Liver (tissue), 9 donors: ENCODE measurements around the gene CATSPERE. TPM values are rescaled to one million over a fixed set of nuclear protein-coding genes. Genes with fewer than 3 reads are reported as not detected.
"Not testable (repeated sequence)": the region's sequence is repeated elsewhere in the genome, so short reads cannot be mapped to it uniquely, and the experiment has no call there.

Experiments used
- DNase-seq: peaks from one replicate; pipeline ENCODE4 v3.0.0-alpha.2; 2017; ENCODE audit warnings: low spot score
- H3K27ac ChIP-seq, 2 donors: one replicate each; pipeline ENCODE4 v1.7.0; 2013; ENCODE audit warnings: inconsistent platforms in 2 of 2, low read length in 2 of 2, control low read depth in 1 of 2, low read depth in 1 of 2, mild to moderate bottlenecking in 1 of 2
- H3K27me3 ChIP-seq, 4 donors: one replicate each; pipeline versions ENCODE4 v1.6.1 to v1.7.0; 2013; ENCODE audit warnings: low read length in 3 of 4, inconsistent platforms in 1 of 4, mild to moderate bottlenecking in 1 of 4, moderate library complexity in 1 of 4; ENCODE audit not compliant: control insufficient read depth in 4 of 4, insufficient read depth in 4 of 4
- H3K36me3 ChIP-seq, 4 donors: one replicate each; pipeline versions ENCODE4 v1.6.1 to v1.7.0; 2013; ENCODE audit warnings: low read length in 3 of 4, mild to moderate bottlenecking in 3 of 4, low read depth in 1 of 4, moderate library complexity in 1 of 4; ENCODE audit not compliant: control insufficient read depth in 4 of 4, insufficient read depth in 3 of 4
- H3K4me1 ChIP-seq, 4 donors: one replicate each; pipeline versions ENCODE4 v1.6.1 to v1.7.0; 2013; ENCODE audit warnings: low read length in 3 of 4, mild to moderate bottlenecking in 3 of 4, moderate library complexity in 1 of 4; ENCODE audit not compliant: control insufficient read depth in 4 of 4, insufficient read depth in 4 of 4
- H3K4me3 ChIP-seq, 3 donors: one replicate each; pipeline versions ENCODE4 v1.6.1 to v1.7.0; 2013; ENCODE audit warnings: low read length in 3 of 3, control low read depth in 1 of 3, low read depth in 1 of 3, mild to moderate bottlenecking in 1 of 3
- H3K9ac ChIP-seq, 2 donors: one replicate each; pipeline ENCODE4 v1.7.0; 2013; ENCODE audit warnings: low read length in 2 of 2, mild to moderate bottlenecking in 2 of 2, moderate library complexity in 2 of 2, control low read depth in 1 of 2, low read depth in 1 of 2
- H3K9me3 ChIP-seq, 4 donors: one replicate each; pipeline versions ENCODE4 v1.6.1 to v1.7.0; 2013; ENCODE audit warnings: low read length in 3 of 4; ENCODE audit not compliant: control insufficient read depth in 4 of 4
- EGR1 ChIP-seq, 2 donors: IDR thresholded peaks; 2 replicates each; pipeline ENCODE4 v1.6.1; 2016 to 2018; ENCODE audit warnings: antibody characterized with exemption in 2 of 2, low read depth in 2 of 2
- FOXA1 ChIP-seq: IDR thresholded peaks from 2 replicates; pipeline ENCODE4 v1.6.1; 2016; ENCODE audit warnings: antibody characterized with exemption
- FOXA2 ChIP-seq: IDR thresholded peaks from 2 replicates; pipeline ENCODE4 v1.6.1; 2016; ENCODE audit warnings: antibody characterized with exemption
- GABPA ChIP-seq, 2 donors: IDR thresholded peaks in 1 of 2; conservative IDR thresholded peaks in 1 of 2; 2 replicates each; pipeline ENCODE4 v1.6.1; 2016; ENCODE audit warnings: antibody characterized with exemption in 2 of 2, mild to moderate bottlenecking in 1 of 2, moderate library complexity in 1 of 2
- HNF4A ChIP-seq, 2 donors: conservative IDR thresholded peaks; 2 replicates each; pipeline ENCODE4 v1.6.1; 2016; ENCODE audit warnings: antibody characterized with exemption in 2 of 2, mild to moderate bottlenecking in 2 of 2
- HNF4G ChIP-seq: IDR thresholded peaks from 2 replicates; pipeline ENCODE4 v1.6.1; 2016; ENCODE audit warnings: antibody characterized with exemption
- JUND ChIP-seq, 2 donors: IDR thresholded peaks; 2 replicates each; pipeline ENCODE4 v1.6.1; 2016; ENCODE audit warnings: antibody characterized with exemption in 2 of 2
- NR2F2 ChIP-seq: IDR thresholded peaks from 2 replicates; pipeline ENCODE4 v1.6.1; 2016; ENCODE audit warnings: antibody characterized with exemption
- RAD21 ChIP-seq, 2 donors: IDR thresholded peaks; 2 replicates each; pipeline ENCODE4 v1.6.1; 2016; ENCODE audit warnings: antibody characterized with exemption in 2 of 2, mild to moderate bottlenecking in 2 of 2
- RXRA ChIP-seq, 2 donors: IDR thresholded peaks; 2 replicates each; pipeline ENCODE4 v1.6.1; 2017 to 2018; ENCODE audit warnings: antibody characterized with exemption in 2 of 2, mild to moderate bottlenecking in 1 of 2
- SP1 ChIP-seq: IDR thresholded peaks from 2 replicates; pipeline ENCODE4 v1.6.1; 2018; ENCODE audit warnings: antibody characterized with exemption, mild to moderate bottlenecking
- TAF1 ChIP-seq: conservative IDR thresholded peaks from 2 replicates; pipeline ENCODE4 v1.6.1; 2016; ENCODE audit warnings: antibody characterized with exemption, mild to moderate bottlenecking
- YY1 ChIP-seq: IDR thresholded peaks from 2 replicates; pipeline ENCODE4 v1.6.1; 2016; ENCODE audit warnings: antibody characterized with exemption, mild to moderate bottlenecking
- WGBS: extraction: QIAGEN DNeasy Blood & Tissue Kit; methylation state at CpG from one replicate; pipeline ENCODE4 v1.1.7; 2013; 5-methylcytosine and 5-hydroxymethylcytosine counted together
- polyA plus RNA-seq, 2 donors: library from polyadenylated mRNA; stranded (reverse) in 1 of 2; unstranded in 1 of 2; fragments of 200-250 nt in 1 of 2; fragments of >200 nt in 1 of 2; fragmentation: Nextera tagmentation in 1 of 2; extraction: Ambion mirVana in 1 of 2; gene quantifications; one replicate each; pipeline versions ENCODE4 v1.2.1 to v1.2.3, GENCODE V29; 2013 to 2015
- total RNA-seq, 2 donors: library from RNA; depleted of rRNA; stranded (reverse); fragments of >200 nt; gene quantifications; one replicate each; pipeline ENCODE4 v1.2.3, GENCODE V29; 2014
- TF ChIP-seq, protein P1 (sequence below): IDR thresholded peaks from 2 replicates; pipeline ENCODE4 v1.6.1; 2016; ENCODE audit warnings: antibody characterized with exemption
- TF ChIP-seq, protein P2 (sequence below): IDR thresholded peaks from 2 replicates; pipeline ENCODE4 v1.6.1; 2016; ENCODE audit warnings: antibody characterized with exemption
- TF ChIP-seq, protein P3 (sequence below): IDR thresholded peaks from 2 replicates; pipeline ENCODE4 v1.6.1; 2016; ENCODE audit warnings: antibody characterized with exemption
- TF ChIP-seq, protein P4 (sequence below): fragments of 150-350 bp; IDR thresholded peaks from 2 replicates; pipeline ENCODE4 v1.5.1; 2017; ENCODE audit warnings: improper control_type of control experiment, low read depth, low read length; ENCODE audit not compliant: missing input control
- TF ChIP-seq, protein P5 (sequence below): IDR thresholded peaks from 2 replicates; pipeline ENCODE4 v1.6.1; 2016; ENCODE audit warnings: antibody characterized with exemption, mild to moderate bottlenecking
- donor health status: healthy.
- donor health status: healthy.
- donor health status: healthy.
- donor health status: healthy.
- donor health status: healthy.

The CATSPERE gene
- total and polyA plus RNA-seq, 4 donors: 0.15 to 0.79 (median 0.53) TPM

DNA sequence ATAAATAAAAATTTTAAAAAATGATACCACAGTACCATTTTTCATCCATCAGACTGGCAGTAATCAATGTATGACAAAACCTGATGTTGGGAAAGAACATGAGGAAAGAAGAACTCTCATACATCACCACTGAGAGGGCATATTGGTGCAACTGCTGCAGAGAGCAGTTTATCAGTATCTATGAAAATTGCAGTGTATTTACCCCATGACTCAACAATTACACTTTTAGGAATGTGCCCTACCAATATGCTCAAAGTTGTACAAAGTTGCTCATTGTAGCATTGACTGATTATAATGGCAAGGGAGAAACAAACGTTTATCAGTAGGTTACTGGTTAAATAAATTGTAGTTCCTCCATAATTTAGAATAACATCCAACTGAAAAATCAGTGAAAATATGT, 36.7 kb downstream of the CATSPERE start:
- Histone ChIP-seq H3K27ac (no peak overlapping the region), H3K36me3 (no peaks in the 10 kb centered on the region), H3K27me3 (no peaks in the 10 kb centered on the region), H3K4me3 (no peak overlapping the region), H3K9ac (no peak overlapping the region), H3K9me3 (no peaks in the 10 kb centered on the region), H3K4me1 (no peaks in the 10 kb centered on the region)
- 73% methylated on average over 1 of the region's 1 CpG for whole genome bisulfite sequencing
- TF ChIP-seq EGR1 (IDR thresholded peaks at IDR 0.05; ENCODE audit: low read depth in 2 of 2) (no peak), YY1 (no peak), RXRA (IDR thresholded peaks at IDR 0.05) (no peak), FOXA1 (no peak), GABPA (IDR thresholded peaks at IDR 0.05 in 1 of 2, conservative IDR thresholded peaks at IDR 0.05 in 1 of 2) (no peak), HNF4G (no peak), FOXA2 (no peak), JUND (IDR thresholded peaks at IDR 0.05) (no peak), RAD21 (IDR thresholded peaks at IDR 0.05) (no peak), TAF1 (no peak), SP1 (no peak), HNF4A (conservative IDR thresholded peaks at IDR 0.05) (no peak), NR2F2 (no peak)
- TF ChIP-seq, protein P1, sequence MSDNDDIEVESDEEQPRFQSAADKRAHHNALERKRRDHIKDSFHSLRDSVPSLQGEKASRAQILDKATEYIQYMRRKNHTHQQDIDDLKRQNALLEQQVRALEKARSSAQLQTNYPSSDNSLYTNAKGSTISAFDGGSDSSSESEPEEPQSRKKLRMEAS: no peak
- TF ChIP-seq, protein P2, sequence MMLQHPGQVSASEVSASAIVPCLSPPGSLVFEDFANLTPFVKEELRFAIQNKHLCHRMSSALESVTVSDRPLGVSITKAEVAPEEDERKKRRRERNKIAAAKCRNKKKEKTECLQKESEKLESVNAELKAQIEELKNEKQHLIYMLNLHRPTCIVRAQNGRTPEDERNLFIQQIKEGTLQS: no peak
- TF ChIP-seq, protein P3, sequence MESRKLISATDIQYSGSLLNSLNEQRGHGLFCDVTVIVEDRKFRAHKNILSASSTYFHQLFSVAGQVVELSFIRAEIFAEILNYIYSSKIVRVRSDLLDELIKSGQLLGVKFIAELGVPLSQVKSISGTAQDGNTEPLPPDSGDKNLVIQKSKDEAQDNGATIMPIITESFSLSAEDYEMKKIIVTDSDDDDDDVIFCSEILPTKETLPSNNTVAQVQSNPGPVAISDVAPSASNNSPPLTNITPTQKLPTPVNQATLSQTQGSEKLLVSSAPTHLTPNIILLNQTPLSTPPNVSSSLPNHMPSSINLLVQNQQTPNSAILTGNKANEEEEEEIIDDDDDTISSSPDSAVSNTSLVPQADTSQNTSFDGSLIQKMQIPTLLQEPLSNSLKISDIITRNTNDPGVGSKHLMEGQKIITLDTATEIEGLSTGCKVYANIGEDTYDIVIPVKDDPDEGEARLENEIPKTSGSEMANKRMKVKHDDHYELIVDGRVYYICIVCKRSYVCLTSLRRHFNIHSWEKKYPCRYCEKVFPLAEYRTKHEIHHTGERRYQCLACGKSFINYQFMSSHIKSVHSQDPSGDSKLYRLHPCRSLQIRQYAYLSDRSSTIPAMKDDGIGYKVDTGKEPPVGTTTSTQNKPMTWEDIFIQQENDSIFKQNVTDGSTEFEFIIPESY: no peak
- TF ChIP-seq, protein P4, sequence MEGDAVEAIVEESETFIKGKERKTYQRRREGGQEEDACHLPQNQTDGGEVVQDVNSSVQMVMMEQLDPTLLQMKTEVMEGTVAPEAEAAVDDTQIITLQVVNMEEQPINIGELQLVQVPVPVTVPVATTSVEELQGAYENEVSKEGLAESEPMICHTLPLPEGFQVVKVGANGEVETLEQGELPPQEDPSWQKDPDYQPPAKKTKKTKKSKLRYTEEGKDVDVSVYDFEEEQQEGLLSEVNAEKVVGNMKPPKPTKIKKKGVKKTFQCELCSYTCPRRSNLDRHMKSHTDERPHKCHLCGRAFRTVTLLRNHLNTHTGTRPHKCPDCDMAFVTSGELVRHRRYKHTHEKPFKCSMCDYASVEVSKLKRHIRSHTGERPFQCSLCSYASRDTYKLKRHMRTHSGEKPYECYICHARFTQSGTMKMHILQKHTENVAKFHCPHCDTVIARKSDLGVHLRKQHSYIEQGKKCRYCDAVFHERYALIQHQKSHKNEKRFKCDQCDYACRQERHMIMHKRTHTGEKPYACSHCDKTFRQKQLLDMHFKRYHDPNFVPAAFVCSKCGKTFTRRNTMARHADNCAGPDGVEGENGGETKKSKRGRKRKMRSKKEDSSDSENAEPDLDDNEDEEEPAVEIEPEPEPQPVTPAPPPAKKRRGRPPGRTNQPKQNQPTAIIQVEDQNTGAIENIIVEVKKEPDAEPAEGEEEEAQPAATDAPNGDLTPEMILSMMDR: no peak
- TF ChIP-seq, protein P5, sequence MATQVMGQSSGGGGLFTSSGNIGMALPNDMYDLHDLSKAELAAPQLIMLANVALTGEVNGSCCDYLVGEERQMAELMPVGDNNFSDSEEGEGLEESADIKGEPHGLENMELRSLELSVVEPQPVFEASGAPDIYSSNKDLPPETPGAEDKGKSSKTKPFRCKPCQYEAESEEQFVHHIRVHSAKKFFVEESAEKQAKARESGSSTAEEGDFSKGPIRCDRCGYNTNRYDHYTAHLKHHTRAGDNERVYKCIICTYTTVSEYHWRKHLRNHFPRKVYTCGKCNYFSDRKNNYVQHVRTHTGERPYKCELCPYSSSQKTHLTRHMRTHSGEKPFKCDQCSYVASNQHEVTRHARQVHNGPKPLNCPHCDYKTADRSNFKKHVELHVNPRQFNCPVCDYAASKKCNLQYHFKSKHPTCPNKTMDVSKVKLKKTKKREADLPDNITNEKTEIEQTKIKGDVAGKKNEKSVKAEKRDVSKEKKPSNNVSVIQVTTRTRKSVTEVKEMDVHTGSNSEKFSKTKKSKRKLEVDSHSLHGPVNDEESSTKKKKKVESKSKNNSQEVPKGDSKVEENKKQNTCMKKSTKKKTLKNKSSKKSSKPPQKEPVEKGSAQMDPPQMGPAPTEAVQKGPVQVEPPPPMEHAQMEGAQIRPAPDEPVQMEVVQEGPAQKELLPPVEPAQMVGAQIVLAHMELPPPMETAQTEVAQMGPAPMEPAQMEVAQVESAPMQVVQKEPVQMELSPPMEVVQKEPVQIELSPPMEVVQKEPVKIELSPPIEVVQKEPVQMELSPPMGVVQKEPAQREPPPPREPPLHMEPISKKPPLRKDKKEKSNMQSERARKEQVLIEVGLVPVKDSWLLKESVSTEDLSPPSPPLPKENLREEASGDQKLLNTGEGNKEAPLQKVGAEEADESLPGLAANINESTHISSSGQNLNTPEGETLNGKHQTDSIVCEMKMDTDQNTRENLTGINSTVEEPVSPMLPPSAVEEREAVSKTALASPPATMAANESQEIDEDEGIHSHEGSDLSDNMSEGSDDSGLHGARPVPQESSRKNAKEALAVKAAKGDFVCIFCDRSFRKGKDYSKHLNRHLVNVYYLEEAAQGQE: no peak
- DNase-seq: no peak

GRCh38 chr1:244499484-244499883, 38.4 kb downstream of the CATSPERE start:
- WGBS: 94% methylated on average over 2 of the region's 2 CpGs
- H3K9me3 ChIP-seq, DNase-seq: not testable (repeated sequence)

DNA sequence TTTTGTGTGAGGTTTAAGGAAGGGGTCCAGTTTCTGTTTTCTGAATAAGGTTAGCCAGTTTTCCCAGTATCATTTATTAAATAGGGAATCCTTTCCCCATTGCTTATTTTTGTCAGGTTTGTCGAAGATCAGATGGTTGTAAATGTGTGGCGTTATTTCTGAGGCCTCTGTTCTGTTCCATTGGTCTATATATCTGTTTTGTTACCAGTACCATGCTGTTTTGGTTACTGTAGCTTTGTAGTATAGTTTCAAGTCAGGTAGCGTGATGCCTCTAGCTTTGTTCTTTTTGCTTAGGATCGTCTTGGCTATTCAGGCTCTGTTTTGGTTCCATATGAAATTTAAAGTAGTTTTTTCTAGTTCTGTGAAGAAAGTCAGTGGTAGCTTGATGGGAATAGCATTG, 39.4 kb downstream of the CATSPERE start:
- DNase-seq, H3K9ac ChIP-seq, H3K36me3 ChIP-seq, H3K27me3 ChIP-seq, H3K4me3 ChIP-seq, H3K27ac ChIP-seq, H3K4me1 ChIP-seq, H3K9me3 ChIP-seq: not testable (repeated sequence)
- 92% methylated on average over 4 of the region's 4 CpGs for WGBS

More at GRCh38 chr1:244499484-244499883, 38.4 kb downstream of the CATSPERE start:
- not testable (repeated sequence) for H3K4me1 ChIP-seq, H3K36me3 ChIP-seq, H3K27me3 ChIP-seq, H3K9ac ChIP-seq, H3K27ac ChIP-seq, H3K4me3 ChIP-seq
